ENCODE measurements around the gene CCBE1. TPM values are rescaled to one million over a fixed set of nuclear protein-coding genes. Genes with fewer than 3 reads are reported as not detected.

Gene CCBE1
- total and polyA plus RNA-seq, 7 donors: 0.01 to 0.77 (median 0.14) TPM; not detected in 1

DNA sequence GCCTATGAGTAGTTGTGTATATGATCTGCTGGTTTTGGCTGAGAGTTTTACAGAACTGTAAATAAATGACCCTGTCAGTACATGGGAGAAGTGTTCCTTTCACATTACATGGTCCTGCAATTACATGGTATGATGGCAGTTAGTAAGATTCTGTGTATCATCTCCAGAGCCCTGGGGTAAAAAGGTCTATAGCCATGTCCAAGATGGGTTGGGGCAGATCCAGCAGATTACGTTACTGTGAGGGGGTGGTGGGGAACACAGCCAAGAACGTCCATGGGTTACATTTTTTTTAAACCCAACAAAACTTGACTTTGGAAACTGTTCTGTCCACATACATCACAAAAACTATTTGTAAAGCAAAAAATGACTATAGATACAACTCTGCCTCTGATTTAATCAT lies 274.0 kb downstream of the CCBE1 start:
- Histone ChIP-seq H3K27ac (no peak overlapping the region), H3K4me1 (no peaks in the 10 kb centered on the region), H3K36me3 (ENCODE audit: insufficient read depth in 1 of 2, low read depth in 1 of 2) (no peaks in the 10 kb centered on the region), H3K27me3 (ENCODE audit: insufficient read depth in 3 of 3, low read length in 2 of 3) (peaks cover 0 to 5% (median 3%) of the 10 kb centered on the region in 3 donors), H3K4me3 (no peak overlapping the region), H3K9me3 (no peaks in the 10 kb centered on the region)
- DNase-seq (no peak), ATAC-seq (no peak)
- intact Hi-C loops (cut with DNase I): no loop called here
- 10 to 14% (median 12%) methylated on average over 2 of the region's 2 CpGs for WGBS, 3 donors
- TF ChIP-seq, protein P1, sequence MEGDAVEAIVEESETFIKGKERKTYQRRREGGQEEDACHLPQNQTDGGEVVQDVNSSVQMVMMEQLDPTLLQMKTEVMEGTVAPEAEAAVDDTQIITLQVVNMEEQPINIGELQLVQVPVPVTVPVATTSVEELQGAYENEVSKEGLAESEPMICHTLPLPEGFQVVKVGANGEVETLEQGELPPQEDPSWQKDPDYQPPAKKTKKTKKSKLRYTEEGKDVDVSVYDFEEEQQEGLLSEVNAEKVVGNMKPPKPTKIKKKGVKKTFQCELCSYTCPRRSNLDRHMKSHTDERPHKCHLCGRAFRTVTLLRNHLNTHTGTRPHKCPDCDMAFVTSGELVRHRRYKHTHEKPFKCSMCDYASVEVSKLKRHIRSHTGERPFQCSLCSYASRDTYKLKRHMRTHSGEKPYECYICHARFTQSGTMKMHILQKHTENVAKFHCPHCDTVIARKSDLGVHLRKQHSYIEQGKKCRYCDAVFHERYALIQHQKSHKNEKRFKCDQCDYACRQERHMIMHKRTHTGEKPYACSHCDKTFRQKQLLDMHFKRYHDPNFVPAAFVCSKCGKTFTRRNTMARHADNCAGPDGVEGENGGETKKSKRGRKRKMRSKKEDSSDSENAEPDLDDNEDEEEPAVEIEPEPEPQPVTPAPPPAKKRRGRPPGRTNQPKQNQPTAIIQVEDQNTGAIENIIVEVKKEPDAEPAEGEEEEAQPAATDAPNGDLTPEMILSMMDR (IDR thresholded peaks at IDR 0.05): no peak

DNA sequence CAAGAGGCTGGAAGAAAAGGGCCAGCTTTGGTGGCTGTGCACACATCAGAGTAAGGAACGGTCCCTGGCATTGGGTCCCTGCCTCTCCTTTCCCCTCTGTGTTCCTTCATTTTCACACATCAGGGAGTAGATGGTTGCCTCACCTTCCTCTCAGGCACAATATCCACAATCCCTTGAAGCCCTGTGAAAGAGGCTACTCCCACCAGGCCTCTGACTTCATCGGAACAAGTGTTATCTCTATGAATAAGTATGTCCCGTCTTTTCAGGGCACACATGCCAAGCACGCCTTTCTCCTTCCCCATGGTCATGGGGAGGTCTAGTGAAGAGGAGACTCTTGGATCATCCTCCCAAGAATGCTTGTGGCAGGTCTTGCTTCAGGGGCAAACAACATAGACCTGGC lies 277.0 kb downstream of the CCBE1 start:
- 64 to 84% (median 71%) methylated on average over 4 of the region's 4 CpGs for WGBS, 3 donors
- no peak for ATAC-seq

GRCh38 chr18:59419386-59419785 lies 277.8 kb downstream of the CCBE1 start:
- Histone ChIP-seq H3K27ac (no peak overlapping the region), H3K9me3 (no peaks in the 10 kb centered on the region), H3K4me1 (no peaks in the 10 kb centered on the region), H3K36me3 (ENCODE audit: insufficient read depth in 1 of 2, low read depth in 1 of 2) (no peaks in the 10 kb centered on the region), H3K27me3 (ENCODE audit: insufficient read depth in 3 of 3, low read length in 2 of 3) (peaks cover 2 to 5% (median 3%) of the 10 kb centered on the region in 3 donors), H3K4me3 (no peak overlapping the region)
- peak in 1 of 4 donors; percentile 36 for ATAC-seq
- WGBS, 3 donors: 22 to 34% (median 32%) methylated on average over 4 of the region's 4 CpGs
- no peak for DNase-seq
- TF ChIP-seq, protein P1 (IDR thresholded peaks at IDR 0.05): no peak
- intact Hi-C loops (cut with DNase I): no loop called here

More for the DNA sequence above, 277.0 kb downstream of the CCBE1 start:
- no peaks in the 10 kb centered on the region for H3K36me3 ChIP-seq (ENCODE audit: insufficient read depth in 1 of 2, low read depth in 1 of 2)
- TF ChIP-seq, protein P1 (IDR thresholded peaks at IDR 0.05): no peak
- no peak for DNase-seq
- no peak overlapping the region for H3K27ac ChIP-seq
- H3K4me1 ChIP-seq: no peaks in the 10 kb centered on the region
- peaks cover 0 to 5% (median 3%) of the 10 kb centered on the region in 3 donors for H3K27me3 ChIP-seq (ENCODE audit: insufficient read depth in 3 of 3, low read length in 2 of 3)
- H3K9me3 ChIP-seq: no peaks in the 10 kb centered on the region
- intact Hi-C loops (cut with DNase I): no loop called here
- H3K4me3 ChIP-seq: no peak overlapping the region

DNA sequence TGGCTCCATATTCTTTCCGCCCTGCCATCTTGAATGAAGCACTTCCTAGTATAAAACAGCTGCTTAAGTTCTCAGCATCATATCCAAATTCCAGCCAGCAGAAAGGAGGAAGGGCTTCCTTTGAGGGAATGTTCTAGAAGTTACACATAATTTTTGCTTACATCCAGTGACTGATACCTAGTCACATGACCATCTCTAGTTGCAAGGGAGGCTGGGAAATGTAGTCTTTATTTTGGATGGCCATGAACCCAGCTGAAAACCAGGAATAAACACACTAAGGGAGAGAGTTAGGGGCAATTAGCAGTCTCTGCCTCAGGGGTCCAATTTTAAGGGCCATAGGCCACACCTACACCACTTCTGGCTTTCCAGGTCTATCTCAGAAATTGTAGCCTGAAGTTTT lies 280.4 kb downstream of the CCBE1 start:
- intact Hi-C loops (cut with DNase I): no loop called here
- Histone ChIP-seq H3K9me3 (no peaks in the 10 kb centered on the region), H3K27me3 (ENCODE audit: insufficient read depth in 3 of 3, low read length in 2 of 3) (peaks cover 0 to 10% (median 0%) of the 10 kb centered on the region in 3 donors), H3K36me3 (ENCODE audit: insufficient read depth in 1 of 2, low read depth in 1 of 2) (no peaks in the 10 kb centered on the region), H3K4me3 (no peak overlapping the region), H3K27ac (no peak overlapping the region), H3K4me1 (no peaks in the 10 kb centered on the region)
- WGBS, 3 donors: 90 to 96% (median 91%) methylated on average over 1 of the region's 1 CpG
- ATAC-seq: no peak
- DNase-seq: no peak
- TF ChIP-seq, protein P1 (IDR thresholded peaks at IDR 0.05): no peak

GRCh38 chr18:59414111-59414653 lies 283.0 kb downstream of the CCBE1 start:
- H3K27me3 ChIP-seq (ENCODE audit: insufficient read depth in 3 of 3, low read length in 2 of 3): peaks cover 0 to 13% (median 0%) of the 10 kb centered on the region in 3 donors
- TF ChIP-seq, protein P1 (IDR thresholded peaks at IDR 0.05): no peak
- no peaks in the 10 kb centered on the region for H3K36me3 ChIP-seq (ENCODE audit: insufficient read depth in 1 of 2, low read depth in 1 of 2)
- intact Hi-C loops (cut with DNase I): no loop called here
- ATAC-seq (no peak), DNase-seq (no peak)
- no peaks in the 10 kb centered on the region for H3K4me1 ChIP-seq
- WGBS, 3 donors: 42 to 50% (median 42%) methylated on average over 8 of the region's 8 CpGs
- H3K9me3 ChIP-seq: no peaks in the 10 kb centered on the region
- H3K4me3 ChIP-seq: no peak overlapping the region
- no peak overlapping the region for H3K27ac ChIP-seq

Data from psoas muscle (tissue), 8 donors.